ENCODE results near the gene FIGNL1.

Gene FIGNL1

DNA sequence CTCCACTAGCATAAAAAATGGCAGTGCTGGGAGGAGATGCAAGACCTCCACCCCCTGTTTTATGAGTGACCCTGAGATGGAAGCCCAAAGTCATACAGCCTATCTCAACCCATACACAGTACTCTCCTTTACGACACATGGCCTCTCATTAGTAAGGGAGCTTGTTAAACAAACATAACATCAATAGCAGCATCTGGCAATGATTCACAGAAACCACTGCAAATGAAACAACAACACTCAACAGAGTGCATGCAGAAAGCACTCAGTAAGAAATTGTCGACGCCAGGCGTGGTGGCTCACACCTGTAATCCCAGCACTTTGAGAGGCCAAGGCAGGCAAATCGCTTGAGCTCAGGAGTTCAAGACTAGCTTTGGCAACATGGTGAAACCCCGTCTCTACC is 27.5 kb upstream of the FIGNL1 start:
- no peak overlapping the region for H3K27ac ChIP-seq
- TF ChIP-seq, protein P1, sequence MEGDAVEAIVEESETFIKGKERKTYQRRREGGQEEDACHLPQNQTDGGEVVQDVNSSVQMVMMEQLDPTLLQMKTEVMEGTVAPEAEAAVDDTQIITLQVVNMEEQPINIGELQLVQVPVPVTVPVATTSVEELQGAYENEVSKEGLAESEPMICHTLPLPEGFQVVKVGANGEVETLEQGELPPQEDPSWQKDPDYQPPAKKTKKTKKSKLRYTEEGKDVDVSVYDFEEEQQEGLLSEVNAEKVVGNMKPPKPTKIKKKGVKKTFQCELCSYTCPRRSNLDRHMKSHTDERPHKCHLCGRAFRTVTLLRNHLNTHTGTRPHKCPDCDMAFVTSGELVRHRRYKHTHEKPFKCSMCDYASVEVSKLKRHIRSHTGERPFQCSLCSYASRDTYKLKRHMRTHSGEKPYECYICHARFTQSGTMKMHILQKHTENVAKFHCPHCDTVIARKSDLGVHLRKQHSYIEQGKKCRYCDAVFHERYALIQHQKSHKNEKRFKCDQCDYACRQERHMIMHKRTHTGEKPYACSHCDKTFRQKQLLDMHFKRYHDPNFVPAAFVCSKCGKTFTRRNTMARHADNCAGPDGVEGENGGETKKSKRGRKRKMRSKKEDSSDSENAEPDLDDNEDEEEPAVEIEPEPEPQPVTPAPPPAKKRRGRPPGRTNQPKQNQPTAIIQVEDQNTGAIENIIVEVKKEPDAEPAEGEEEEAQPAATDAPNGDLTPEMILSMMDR (IDR thresholded peaks at IDR 0.05): no peak

DNA sequence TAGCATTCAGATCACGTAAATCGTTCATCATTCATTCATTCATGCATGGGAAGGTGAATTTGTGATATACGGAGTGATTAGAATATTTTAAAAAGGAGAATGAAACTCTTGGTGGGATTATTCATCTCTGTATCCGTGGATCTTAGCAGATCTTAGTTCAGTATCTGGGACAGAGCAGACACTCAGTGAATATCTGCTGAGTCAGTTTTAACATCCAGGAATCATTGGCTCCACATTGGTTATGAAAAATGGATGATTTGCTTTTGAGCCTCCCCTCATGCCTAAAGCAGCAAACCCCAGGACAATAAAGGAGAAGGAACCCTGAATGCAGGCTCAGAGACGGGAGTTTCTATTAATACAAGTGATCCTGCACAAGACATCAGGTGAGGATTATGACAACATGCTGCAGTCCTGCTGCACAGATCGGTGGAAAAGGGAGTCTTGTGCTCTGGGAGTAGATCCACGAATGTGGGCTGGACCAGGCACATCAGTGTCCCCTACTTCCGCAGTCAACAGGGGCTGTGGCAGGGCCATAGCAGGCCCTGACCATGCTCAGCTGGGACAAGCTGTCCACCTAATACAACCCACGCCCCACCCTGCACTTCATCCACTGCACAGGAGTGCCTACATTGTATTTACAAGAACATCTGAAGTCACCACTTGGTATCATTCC is 26.9 kb upstream of the FIGNL1 start:
- TF ChIP-seq ZFX (IDR thresholded peaks at IDR 0.05; ENCODE audit: borderline replicate concordance): no peak
- TF ChIP-seq, protein P1 (IDR thresholded peaks at IDR 0.05): no peak
- no peak overlapping the region for H3K27ac ChIP-seq

DNA sequence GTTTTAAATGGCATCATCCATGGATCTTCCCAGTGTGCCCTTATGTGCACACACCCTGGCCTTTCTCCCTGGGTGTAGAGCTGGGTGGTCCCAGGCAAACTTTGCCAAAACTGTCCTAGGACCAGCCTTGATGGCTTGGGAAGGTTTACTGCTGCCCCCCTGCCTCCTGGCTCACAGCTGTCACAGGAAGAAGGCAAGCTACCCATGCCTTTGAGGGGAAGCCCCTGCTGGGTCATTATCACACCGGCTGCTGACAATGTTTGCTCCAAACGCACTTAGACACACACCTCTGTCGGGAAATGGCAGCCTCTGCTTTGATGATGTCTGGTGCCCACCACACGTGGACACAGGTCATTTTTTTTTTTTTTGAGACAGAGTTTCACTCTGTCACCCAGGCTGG is 25.2 kb upstream of the FIGNL1 start:
- H3K27ac ChIP-seq: no peak overlapping the region
- TF ChIP-seq, protein P1 (IDR thresholded peaks at IDR 0.05): no peak
- TF ChIP-seq ZFX (IDR thresholded peaks at IDR 0.05; ENCODE audit: borderline replicate concordance): no peak

DNA sequence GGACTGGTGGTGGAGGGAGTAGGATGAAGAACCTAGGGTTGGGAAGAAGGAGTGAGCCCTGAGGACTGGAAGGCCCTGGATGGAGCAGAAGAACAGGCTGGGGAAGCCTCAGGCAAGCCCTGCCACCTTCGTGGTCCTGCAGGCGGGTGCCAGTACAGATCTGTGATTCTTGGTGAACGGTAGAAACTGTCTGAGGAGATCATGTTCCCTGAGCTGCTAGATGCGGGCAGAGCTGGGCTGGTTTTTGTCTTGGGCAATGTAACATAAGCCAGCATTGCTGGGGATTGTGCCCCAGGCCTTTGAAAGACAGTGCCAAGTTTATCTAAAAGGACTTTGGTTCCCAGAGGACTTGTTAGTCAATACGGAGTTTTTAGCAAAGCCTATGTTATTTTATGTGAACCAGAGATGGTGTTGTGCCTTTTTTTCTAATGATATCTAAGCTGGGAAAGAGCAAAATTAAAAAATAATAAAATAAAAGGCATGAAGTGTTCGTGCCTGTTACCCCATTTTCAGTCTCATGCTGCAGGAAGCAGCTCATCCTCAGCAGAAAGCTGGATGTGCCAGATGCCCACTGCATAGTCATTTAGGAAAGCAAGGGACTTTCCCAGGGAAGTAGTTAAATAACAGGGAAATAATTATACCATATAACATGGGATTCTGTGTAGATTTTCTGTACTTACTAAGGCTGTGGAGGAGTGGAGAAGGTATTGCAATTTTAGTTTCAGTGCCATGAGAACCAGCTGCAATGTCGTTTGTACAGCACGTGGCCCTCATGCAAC is 24.4 kb upstream of the FIGNL1 start:
- TF ChIP-seq, protein P1 (IDR thresholded peaks at IDR 0.05): no peak
- TF ChIP-seq ZFX (IDR thresholded peaks at IDR 0.05; ENCODE audit: borderline replicate concordance): no peak
- H3K27ac ChIP-seq: no peak overlapping the region

DNA sequence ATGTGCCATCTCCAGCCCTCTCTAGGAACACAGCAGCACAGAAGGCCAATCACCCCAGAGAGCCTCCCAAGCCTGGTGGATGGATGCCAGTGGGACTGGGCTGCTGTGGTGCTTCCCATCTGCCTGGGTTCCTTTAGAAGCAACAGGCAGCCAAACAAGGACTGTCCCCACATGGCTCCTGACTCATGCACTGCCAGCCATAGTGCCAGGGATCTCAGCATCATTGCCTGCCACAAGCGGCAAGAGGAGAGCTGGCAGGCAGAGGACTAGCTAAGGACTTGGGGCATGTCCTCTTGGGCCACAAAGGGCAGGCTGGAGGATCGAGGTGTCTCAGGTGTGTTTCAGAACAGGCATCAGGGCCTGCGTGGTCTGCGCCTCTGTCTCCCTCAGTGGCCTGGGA is 23.4 kb upstream of the FIGNL1 start:
- H3K27ac ChIP-seq: no peak overlapping the region
- TF ChIP-seq, protein P1 (IDR thresholded peaks at IDR 0.05): no peak
- no peak for TF ChIP-seq ZFX (IDR thresholded peaks at IDR 0.05; ENCODE audit: borderline replicate concordance)

DNA sequence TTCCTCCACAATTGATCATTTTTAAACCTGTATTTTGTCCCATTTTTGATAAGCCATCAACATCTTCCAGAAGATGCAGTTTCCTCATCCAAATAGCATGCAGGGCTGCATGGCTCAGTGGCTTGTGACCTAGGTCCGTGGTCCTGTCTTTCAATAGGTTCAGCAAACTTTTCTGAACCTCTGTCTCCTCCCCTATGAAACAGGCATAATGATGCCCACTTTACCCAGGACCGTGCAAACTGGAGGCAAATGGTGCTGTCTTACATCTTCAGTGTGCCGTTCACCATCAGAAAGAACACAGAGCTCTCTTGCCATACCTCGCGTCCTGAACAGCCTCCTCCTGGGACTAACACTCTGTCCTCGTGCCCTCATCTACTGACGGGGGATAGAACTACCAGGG is 22.3 kb upstream of the FIGNL1 start:
- no peak overlapping the region for H3K27ac ChIP-seq
- no peak for TF ChIP-seq ZFX (IDR thresholded peaks at IDR 0.05; ENCODE audit: borderline replicate concordance)
- TF ChIP-seq, protein P1 (IDR thresholded peaks at IDR 0.05): no peak

DNA sequence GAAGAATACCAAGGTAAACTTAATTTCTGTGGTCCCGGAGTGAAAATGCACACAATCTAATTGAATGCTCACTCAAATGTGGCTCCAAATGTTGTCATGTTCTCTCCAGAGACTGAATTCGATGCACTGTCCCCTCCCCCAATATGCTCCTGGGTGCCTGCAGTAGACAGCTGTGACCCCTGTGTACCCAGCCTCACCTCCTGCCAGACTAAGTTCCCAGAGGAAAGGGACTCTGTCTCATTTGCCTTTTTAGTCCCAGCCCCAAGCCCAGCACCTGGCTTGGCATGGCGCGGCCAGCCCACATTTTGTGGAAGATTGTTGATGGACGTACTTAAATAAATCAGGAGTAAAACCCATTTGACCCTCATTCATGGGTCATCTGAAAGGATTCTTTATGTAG is 21.8 kb upstream of the FIGNL1 start:
- no peak overlapping the region for H3K27ac ChIP-seq
- TF ChIP-seq ZFX (IDR thresholded peaks at IDR 0.05; ENCODE audit: borderline replicate concordance): no peak
- TF ChIP-seq, protein P1 (IDR thresholded peaks at IDR 0.05): no peak

All from 22Rv1 (cell line).